Epithelial cell of proximal tubule (primary cell): Measurements from ENCODE around the gene IL5RA. TPM values are rescaled to one million over a fixed set of nuclear protein-coding genes. Genes with fewer than 3 reads are reported as not detected.

Source experiments
- DNase-seq: peaks from one replicate; pipeline ENCODE4 v3.0.0-alpha.2; 2011; ENCODE audit warnings: low read depth
- H3K4me3 ChIP-seq: 2 replicates; pipeline ENCODE4 v1.5.1; 2011; ENCODE audit warnings: low read depth, mild to moderate bottlenecking, low read length
- total RNA-seq: library from RNA; depleted of rRNA; stranded (reverse); fragments of >200 nt; gene quantifications from 2 replicates; pipeline ENCODE4 v1.2.3, GENCODE V29; 2015
- TF ChIP-seq, protein P1 (sequence below): conservative IDR thresholded peaks from 2 replicates; pipeline ENCODE4 v1.5.1; 2012; ENCODE audit warnings: low read depth, mild to moderate bottlenecking, low read length

Gene IL5RA
- total RNA-seq, 1 donor from 2014 or later, result not detected

- TF ChIP-seq, protein P1, sequence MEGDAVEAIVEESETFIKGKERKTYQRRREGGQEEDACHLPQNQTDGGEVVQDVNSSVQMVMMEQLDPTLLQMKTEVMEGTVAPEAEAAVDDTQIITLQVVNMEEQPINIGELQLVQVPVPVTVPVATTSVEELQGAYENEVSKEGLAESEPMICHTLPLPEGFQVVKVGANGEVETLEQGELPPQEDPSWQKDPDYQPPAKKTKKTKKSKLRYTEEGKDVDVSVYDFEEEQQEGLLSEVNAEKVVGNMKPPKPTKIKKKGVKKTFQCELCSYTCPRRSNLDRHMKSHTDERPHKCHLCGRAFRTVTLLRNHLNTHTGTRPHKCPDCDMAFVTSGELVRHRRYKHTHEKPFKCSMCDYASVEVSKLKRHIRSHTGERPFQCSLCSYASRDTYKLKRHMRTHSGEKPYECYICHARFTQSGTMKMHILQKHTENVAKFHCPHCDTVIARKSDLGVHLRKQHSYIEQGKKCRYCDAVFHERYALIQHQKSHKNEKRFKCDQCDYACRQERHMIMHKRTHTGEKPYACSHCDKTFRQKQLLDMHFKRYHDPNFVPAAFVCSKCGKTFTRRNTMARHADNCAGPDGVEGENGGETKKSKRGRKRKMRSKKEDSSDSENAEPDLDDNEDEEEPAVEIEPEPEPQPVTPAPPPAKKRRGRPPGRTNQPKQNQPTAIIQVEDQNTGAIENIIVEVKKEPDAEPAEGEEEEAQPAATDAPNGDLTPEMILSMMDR, result no peak
- DNase-seq, result no peak
- no peak overlapping the region for H3K4me3 ChIP-seq
Observed at GRCh38 chr3:3068358-3068881, 41.8 kb downstream of the IL5RA start.

GRCh38 chr3:3066910-3067309 lies 43.3 kb downstream of the IL5RA start:
- H3K4me3 ChIP-seq, result no peak overlapping the region
- TF ChIP-seq, protein P1, result no peak
- DNase-seq, result no peak

DNA sequence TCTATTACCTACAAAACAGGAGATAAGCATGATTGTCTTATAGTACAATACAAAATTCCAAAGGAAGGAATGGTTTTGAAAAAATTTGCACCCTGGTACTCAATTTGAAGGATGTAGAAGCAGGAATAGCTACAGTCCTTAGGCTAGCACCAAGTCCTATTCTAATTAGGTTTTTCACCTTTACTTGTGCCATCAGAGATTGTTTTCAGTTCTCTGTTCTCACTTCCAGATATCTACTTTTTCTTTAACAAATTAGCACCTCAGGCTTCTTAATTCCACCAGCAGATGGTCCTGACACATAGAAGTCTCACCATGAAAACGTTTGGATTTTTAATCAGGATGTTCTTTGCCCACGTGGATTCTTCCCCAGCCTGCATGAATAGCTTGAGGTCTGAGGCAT lies 43.8 kb downstream of the IL5RA start:
- no peak for DNase-seq
- TF ChIP-seq, protein P1, result no peak
- no peak overlapping the region for H3K4me3 ChIP-seq

GRCh38 chr3:3065876-3066275 lies 44.3 kb downstream of the IL5RA start:
- TF ChIP-seq, protein P1, result no peak
- DNase-seq, result no peak
- no peak overlapping the region for H3K4me3 ChIP-seq

DNA sequence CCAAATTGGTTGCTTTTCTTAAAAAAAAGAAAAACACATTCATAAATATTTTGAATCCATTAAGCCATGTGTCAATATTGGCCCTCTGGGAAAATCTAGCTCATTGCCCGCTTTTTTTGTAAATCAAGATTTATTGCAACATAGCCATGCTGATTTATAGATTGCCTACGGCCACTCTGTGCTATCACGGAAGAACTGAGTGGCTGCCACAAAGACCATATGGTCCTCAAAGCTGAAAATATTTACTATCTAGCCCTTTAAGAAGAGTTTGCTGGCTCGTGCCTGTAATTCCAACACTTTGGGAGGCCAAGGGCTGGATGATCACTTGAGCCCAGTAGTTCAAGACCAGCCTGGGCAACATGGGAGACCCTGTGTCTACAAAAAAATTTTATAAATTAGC lies 45.9 kb downstream of the IL5RA start:
- TF ChIP-seq, protein P1, result no peak
- no peak for DNase-seq

DNA sequence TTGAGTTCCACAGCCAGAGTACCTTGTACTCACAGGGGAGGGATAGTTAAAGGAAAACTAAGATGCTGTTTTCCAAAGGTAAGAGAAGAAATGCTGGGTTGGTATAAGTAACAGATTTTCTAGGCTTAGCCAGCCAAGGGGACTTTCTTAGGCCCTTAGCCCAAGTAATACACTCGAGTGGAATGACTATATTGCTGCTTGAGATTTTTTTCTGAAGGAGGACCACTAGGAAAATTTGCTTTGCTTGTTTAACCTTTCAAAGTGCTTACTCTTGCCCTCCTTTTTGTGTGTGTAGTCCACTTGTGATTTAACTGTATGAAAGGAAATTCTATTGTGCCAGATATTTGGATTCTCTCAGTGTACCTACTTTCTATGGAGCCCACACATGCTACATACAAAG lies 50.5 kb downstream of the IL5RA start:
- no peak for DNase-seq
- no peak overlapping the region for H3K4me3 ChIP-seq
- TF ChIP-seq, protein P1, result no peak

More for the DNA sequence above, 45.9 kb downstream of the IL5RA start:
- no peak overlapping the region for H3K4me3 ChIP-seq

DNA sequence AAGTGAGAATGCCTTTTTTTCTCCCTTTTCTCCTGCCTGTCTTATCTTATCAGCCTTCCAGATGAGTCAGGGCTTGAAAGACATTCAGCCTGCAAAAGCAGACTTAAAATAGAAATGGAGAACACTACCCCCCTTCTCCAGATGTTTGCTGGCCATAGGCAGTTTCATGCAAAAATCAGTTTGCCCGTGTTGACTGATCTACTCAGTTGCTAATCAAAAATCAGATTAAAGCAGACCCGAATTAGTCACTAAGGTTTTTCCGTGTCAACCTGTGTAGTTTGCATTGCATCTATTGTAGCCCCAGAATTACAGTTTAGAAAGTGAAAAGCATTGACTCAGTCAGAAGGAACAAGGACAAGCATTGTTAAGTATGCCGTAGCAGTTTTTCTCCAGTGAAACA lies 56.2 kb downstream of the IL5RA start:
- H3K4me3 ChIP-seq, result no peak overlapping the region
- DNase-seq, result no peak
- TF ChIP-seq, protein P1, result no peak
